Activated naive CD4-positive, alpha-beta T cell treated with anti-CD3 and anti-CD28 coated beads, Interleukin-2, amount 10 ng/mL, durations not matched to agents 7 days and 5 days (primary cell): ENCODE results near the gene INO80.
"Not testable (repeated sequence)": the region's sequence is repeated elsewhere in the genome, so short reads cannot be mapped to it uniquely, and the experiment has no call there.

Experiments used
- CTCF ChIA-PET: fragments of 350-600 bp; sonication (Branson Sonifier 250); formaldehyde crosslinking; loops from one replicate; lab custom pipeline; 2021; ENCODE audit warnings: antibody characterized with exemption; lab: Charles Lee
- DNase-seq: peaks from one replicate; pipeline ENCODE4 v3.0.0-alpha.2; 2020
- H3K27ac Mint-ChIP-seq: one replicate; pipeline ENCODE4 v1.8.0; 2021; ENCODE audit warnings: mild to moderate bottlenecking, moderate library complexity, mixed read lengths
- H3K27me3 Mint-ChIP-seq: one replicate; pipeline ENCODE4 v1.8.0; 2021; ENCODE audit warnings: mild to moderate bottlenecking, mixed read lengths
- H3K36me3 Mint-ChIP-seq: one replicate; pipeline ENCODE4 v1.8.0; 2021; ENCODE audit warnings: mixed read lengths
- H3K4me1 Mint-ChIP-seq: one replicate; pipeline ENCODE4 v1.8.0; 2021; ENCODE audit warnings: mixed read lengths
- H3K4me3 Mint-ChIP-seq: one replicate; pipeline ENCODE4 v1.8.0; 2021; ENCODE audit warnings: mild to moderate bottlenecking, moderate library complexity, mixed read lengths
- H3K9me3 Mint-ChIP-seq: one replicate; pipeline ENCODE4 v1.8.0; 2021; ENCODE audit warnings: mixed read lengths

INO80 gene

DNA sequence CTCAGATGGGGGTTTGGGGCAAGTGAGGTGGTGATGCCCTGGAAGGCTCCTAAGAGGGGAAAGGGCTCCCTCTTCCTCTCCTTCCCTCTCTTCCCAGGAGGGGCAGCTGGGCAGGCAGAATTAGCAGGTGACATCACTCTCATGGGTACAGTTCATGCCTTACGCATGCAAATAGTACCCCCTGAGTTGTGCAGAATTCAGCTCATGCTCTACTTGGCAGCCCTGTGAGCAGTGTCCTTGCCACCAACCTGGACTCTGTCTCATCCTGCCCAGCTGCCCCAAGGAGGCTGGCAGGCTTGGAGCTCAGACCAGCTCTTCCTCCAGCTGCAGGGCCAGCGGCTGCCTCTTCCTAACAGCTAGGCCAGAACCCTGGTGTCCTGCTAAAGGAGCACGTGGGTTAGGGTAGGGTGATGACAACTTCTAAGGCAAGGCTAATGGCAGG lies 159.5 kb downstream of the INO80 start:
- peaks cover 42% of the 10 kb centered on the region for H3K4me1 Mint-ChIP-seq
- no peak overlapping the region for H3K4me3 Mint-ChIP-seq
- CTCF ChIA-PET = interaction anchor here (6.9 kb wide), 1 partner anchor 14 kb away, joined by 43 read pairs; no protein-coding TSS in a partner anchor

GRCh38 chr15:40955930-40956540 lies 160.0 kb downstream of the INO80 start:
- Mint-ChIP-seq H3K4me3 (no peak overlapping the region), H3K36me3 (peaks cover 9% of the 10 kb centered on the region), H3K4me1 (peaks cover 43% of the 10 kb centered on the region), H3K9me3 (no peaks in the 10 kb centered on the region), H3K27me3 (peaks cover 15% of the 10 kb centered on the region), H3K27ac (no peak overlapping the region)
- CTCF ChIA-PET = interaction anchor here (6.9 kb wide), 1 partner anchor 14 kb away, joined by 43 read pairs; no protein-coding TSS in a partner anchor
- DNase-seq = no peak

More for the DNA sequence above, 159.5 kb downstream of the INO80 start:
- Mint-ChIP-seq H3K36me3 (peaks cover 9% of the 10 kb centered on the region), H3K27ac (no peak overlapping the region), H3K9me3 (no peaks in the 10 kb centered on the region), H3K27me3 (peaks cover 15% of the 10 kb centered on the region)
- DNase-seq = no peak

DNA sequence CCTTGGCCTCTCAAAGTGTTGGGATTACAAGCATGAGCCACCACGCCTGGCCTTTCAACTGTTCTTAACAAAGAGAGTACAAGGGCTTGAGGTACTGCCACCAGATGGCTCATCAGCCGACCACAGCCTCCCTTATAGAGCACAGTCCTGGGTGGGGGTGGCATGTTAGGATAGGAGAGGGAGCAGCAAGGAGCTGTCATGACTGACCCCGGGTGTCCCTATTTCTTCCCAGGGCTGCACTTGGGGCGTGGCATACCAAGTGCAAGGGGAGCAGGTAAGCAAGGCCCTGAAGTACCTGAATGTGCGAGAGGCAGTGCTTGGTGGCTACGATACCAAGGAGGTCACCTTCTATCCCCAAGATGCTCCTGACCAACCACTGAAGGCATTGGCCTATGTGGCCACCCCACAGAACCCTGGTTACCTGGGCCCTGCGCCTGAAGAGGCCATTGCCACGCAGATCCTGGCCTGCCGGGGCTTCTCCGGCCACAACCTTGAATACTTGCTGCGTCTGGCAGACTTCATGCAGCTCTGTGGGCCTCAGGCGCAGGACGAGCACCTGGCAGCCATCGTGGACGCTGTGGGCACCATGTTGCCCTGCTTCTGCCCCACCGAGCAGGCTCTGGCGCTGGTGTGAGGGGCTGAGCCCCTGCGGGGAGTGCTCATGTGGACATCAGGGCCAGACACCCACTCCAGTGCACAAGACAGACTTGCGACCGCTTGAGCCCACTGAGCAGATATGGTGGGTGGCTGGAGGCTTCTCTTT lies 160.8 kb downstream of the INO80 start:
- no peak for DNase-seq
- CTCF ChIA-PET = interaction anchor here (6.9 kb wide), 1 partner anchor 13 kb away, joined by 43 read pairs; no protein-coding TSS in a partner anchor
- Mint-ChIP-seq H3K9me3 (no peaks in the 10 kb centered on the region), H3K27ac (peak overlapping the region; percentile 33), H3K36me3 (peaks cover 9% of the 10 kb centered on the region), H3K4me3 (peak overlapping the region; percentile 94), H3K4me1 (peaks cover 43% of the 10 kb centered on the region), H3K27me3 (peaks cover 12% of the 10 kb centered on the region)

DNA sequence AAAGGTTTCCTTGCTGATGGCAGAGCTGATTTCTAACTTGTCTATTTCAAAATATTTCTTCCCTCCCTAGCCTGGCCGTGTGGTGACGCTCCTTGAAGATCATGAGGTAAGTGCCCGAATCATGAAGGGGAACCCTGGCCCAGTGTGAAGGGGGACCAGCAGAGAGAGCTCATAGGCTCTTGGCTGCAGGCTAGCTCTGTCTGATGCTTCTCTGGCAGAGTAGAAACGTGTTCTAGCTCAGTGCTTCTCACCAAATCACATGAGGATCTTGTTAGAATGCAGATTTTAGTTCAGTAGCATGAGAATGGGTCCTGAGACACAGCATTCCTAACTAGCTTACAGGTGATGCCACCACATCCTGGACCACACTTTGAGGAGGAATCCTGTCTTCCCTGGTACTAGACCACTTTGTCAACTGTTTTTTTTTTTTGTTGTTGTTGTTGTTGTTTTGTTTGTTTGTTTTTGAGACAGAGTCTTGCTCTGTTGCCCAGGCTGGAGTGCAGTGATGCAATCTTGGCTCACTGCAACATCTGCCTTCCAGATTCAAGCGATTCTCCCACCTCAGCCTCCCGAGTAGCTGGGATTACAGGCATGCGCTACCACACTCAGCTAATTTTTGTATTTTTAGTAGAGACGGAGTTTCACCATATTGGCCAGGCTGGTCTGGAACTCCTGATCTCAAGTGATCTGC lies 161.8 kb downstream of the INO80 start:
- H3K4me3 Mint-ChIP-seq = peak overlapping the region; percentile 94
- not testable (repeated sequence) for H3K36me3 Mint-ChIP-seq, H3K27me3 Mint-ChIP-seq, DNase-seq, H3K9me3 Mint-ChIP-seq
- H3K4me1 Mint-ChIP-seq = peaks cover 43% of the 10 kb centered on the region
- peak overlapping the region; percentile 93 for H3K27ac Mint-ChIP-seq
- CTCF ChIA-PET = interaction anchor here (0.7 to 6.9 kb wide), 3 partner anchors 12 to 70 kb away, joined by 3 to 43 read pairs (median 3); no protein-coding TSS in a partner anchor

DNA sequence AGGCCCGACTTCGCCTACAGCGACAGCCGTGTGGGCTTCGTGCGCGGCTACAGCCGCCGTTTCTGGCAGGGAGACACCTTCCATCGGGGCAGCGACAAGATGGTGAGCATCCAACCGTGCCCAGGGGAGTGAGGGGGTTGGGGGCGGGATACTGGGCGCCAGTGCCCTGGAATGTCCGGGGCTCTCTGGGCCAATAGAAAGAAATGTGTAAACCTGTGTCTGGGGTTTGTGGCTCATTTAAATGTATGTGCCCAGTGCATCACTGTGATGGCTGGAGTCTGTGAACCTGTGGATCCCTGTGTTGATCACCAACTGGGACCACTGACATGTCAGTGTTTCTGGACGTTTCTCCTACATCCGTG lies 162.4 kb downstream of the INO80 start:
- Mint-ChIP-seq H3K4me3 (peak overlapping the region; percentile 94), H3K27ac (peak overlapping the region; percentile 93), H3K9me3 (no peaks in the 10 kb centered on the region), H3K27me3 (peaks cover 15% of the 10 kb centered on the region), H3K36me3 (peaks cover 9% of the 10 kb centered on the region), H3K4me1 (peaks cover 43% of the 10 kb centered on the region)
- CTCF ChIA-PET = interaction anchor here (0.7 to 6.9 kb wide), 5 partner anchors 10 to 70 kb away, joined by 3 to 43 read pairs (median 3); no protein-coding TSS in a partner anchor
- no peak for DNase-seq

- peak within 1 kb of the TSS; percentile 93 for H3K27ac Mint-ChIP-seq
- peak within 1 kb of the TSS; percentile 94 for H3K4me3 Mint-ChIP-seq
- H3K27me3 Mint-ChIP-seq = peaks cover 17% of the 10 kb centered on the region
- H3K36me3 Mint-ChIP-seq = peaks cover 9% of the 10 kb centered on the region
- no peaks in the 10 kb centered on the region for H3K9me3 Mint-ChIP-seq
- DNase-seq = peak; percentile 98
- peaks cover 43% of the 10 kb centered on the region for H3K4me1 Mint-ChIP-seq
- CTCF ChIA-PET = interaction anchor here (0.6 to 6.9 kb wide), 6 partner anchors 11 to 272 kb away, joined by 3 to 43 read pairs (median 3); no protein-coding TSS in a partner anchor
Observed at GRCh38 chr15:40952901-40953712, 163.0 kb downstream of the INO80 start, which contains the start of gene CHAC1. TSS of gene CHAC1 (plus strand) at chr15:40953471. CDS start at chr15:40953584, 113 bp downstream.

- Mint-ChIP-seq H3K27ac (peak overlapping the region; percentile 93), H3K27me3 (peaks cover 16% of the 10 kb centered on the region)
- CTCF ChIA-PET = interaction anchor here (0.6 to 6.9 kb wide), 4 partner anchors 10 to 273 kb away, joined by 3 to 43 read pairs (median 6); no protein-coding TSS in a partner anchor
Observed at GRCh38 chr15:40952301-40952900, 163.7 kb downstream of the INO80 start.

GRCh38 chr15:40951764-40952163 lies 164.3 kb downstream of the INO80 start:
- Mint-ChIP-seq H3K4me3 (peak overlapping the region; percentile 94), H3K36me3 (peaks cover 9% of the 10 kb centered on the region), H3K27me3 (peaks cover 17% of the 10 kb centered on the region), H3K4me1 (peaks cover 43% of the 10 kb centered on the region), H3K27ac (peak overlapping the region; percentile 93), H3K9me3 (no peaks in the 10 kb centered on the region)
- DNase-seq = no peak
- CTCF ChIA-PET = interaction anchor here (0.6 to 6.9 kb wide), 4 partner anchors 10 to 132 kb away, joined by 3 to 43 read pairs (median 5); no protein-coding TSS in a partner anchor

More at GRCh38 chr15:40952301-40952900, 163.7 kb downstream of the INO80 start:
- H3K4me3 Mint-ChIP-seq = peak overlapping the region; percentile 94
- DNase-seq = no peak
- H3K9me3 Mint-ChIP-seq = no peaks in the 10 kb centered on the region
- peaks cover 9% of the 10 kb centered on the region for H3K36me3 Mint-ChIP-seq
- H3K4me1 Mint-ChIP-seq = peaks cover 43% of the 10 kb centered on the region

- Mint-ChIP-seq H3K4me3 (no peak overlapping the region), H3K36me3 (peaks cover 4% of the 10 kb centered on the region), H3K4me1 (peaks cover 40% of the 10 kb centered on the region), H3K27ac (no peak overlapping the region), H3K27me3 (peaks cover 19% of the 10 kb centered on the region), H3K9me3 (no peaks in the 10 kb centered on the region)
- CTCF ChIA-PET = interaction anchor here (1.2 kb wide), 1 partner anchor 9 kb away, joined by 3 read pairs; no protein-coding TSS in a partner anchor
- DNase-seq = no peak
Observed at GRCh38 chr15:40949756-40950207, 166.3 kb downstream of the INO80 start.

DNA sequence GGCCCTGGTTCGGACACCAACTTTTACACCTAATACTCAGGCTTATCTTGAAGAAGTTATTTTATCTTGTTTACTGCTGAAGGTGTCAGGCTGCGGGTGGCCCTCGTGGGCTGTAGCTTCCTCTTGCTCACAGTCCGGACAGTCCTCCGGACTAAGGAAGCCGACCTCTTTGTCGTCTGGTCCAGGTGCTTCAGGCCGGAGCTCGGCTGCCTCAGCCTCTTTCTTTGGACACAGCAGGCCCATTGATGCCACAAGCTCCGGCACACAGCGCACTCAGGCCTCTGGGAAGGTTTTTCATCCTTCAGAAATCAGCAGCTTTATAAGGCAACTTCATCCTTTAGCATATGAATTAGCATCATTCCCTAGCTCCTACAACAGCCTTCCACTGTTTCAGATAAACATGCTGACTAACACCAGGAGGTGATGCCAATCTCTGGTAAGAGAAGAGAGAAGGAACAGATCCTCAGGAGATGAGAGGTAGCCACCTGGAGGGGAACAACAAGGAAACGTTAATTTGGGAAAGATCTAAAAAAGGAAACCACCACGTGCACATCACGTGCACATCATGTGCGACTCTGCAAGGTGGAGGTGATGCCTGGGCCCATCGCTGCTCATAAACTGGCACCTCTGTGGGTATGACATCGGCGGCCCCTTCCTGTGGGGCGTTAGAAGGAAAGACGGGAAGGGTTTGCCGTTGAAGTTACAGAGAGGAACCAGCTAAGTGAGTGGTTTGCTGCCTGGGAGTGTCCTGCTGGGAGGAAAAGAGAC lies 167.2 kb downstream of the INO80 start:
- Mint-ChIP-seq H3K4me1 (peaks cover 37% of the 10 kb centered on the region), H3K36me3 (peaks cover 4% of the 10 kb centered on the region), H3K4me3 (no peak overlapping the region), H3K9me3 (no peaks in the 10 kb centered on the region), H3K27ac (no peak overlapping the region), H3K27me3 (peaks cover 28% of the 10 kb centered on the region)
- DNase-seq = no peak
- CTCF ChIA-PET = interaction anchor here (1.2 kb wide), 1 partner anchor 8 kb away, joined by 3 read pairs; no protein-coding TSS in a partner anchor

DNA sequence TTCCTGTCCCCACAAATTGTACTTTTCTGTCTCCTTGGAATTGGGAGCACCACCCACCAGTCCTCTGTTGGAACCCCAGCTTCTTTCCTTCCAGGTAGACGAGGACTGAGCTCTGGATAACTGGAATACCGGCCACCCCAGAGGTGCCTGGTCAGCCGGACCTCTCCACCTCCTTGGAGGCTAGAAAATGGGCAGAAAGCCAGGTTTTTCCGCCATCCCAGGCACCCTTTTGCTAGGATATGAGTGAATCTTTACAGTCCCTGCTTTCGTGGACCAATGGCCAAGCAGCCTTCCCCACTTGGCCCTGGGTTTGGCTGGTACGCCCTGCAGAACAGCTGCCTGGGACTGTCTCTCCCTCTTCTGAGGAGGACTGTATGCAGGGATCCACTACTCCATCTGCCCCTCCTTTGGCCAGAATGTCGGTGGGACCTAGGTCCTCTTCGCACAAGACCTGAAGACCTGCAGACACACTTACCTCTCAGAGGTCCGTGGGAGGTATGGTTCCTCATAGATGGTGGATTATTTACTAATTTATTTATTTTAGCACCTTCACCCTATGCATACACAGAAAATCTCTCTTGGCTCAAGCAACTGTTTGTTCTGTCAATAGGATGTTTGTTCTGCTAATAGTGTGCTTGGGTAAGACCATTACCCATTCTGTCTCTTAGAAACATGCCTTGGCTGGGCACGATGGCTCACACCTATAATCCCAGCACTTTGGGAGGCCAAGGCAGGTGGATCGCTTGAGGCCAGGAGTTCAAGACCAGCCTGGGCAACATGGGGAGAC lies 171.4 kb downstream of the INO80 start:
- H3K9me3 Mint-ChIP-seq = no peaks in the 10 kb centered on the region
- CTCF ChIA-PET = no interaction called here
- H3K27ac Mint-ChIP-seq = no peak overlapping the region
- no peak for DNase-seq
- no peak overlapping the region for H3K4me3 Mint-ChIP-seq
- peaks cover 32% of the 10 kb centered on the region for H3K27me3 Mint-ChIP-seq
- peaks cover 47% of the 10 kb centered on the region for H3K4me1 Mint-ChIP-seq
- H3K36me3 Mint-ChIP-seq = peaks cover 1% of the 10 kb centered on the region
